CD14-positive monocyte (primary cell): ENCODE data around the gene DOCK6. TPM values are rescaled to one million over a fixed set of nuclear protein-coding genes. Genes with fewer than 3 reads are reported as not detected.

Experiments
- DNase-seq, 3 donors: peaks; one replicate each; pipeline ENCODE4 v3.0.0-alpha.2; 2011 to 2022
- H2AFZ ChIP-seq: 2 replicates; pipeline ENCODE4 v1.6.0; 2012; ENCODE audit warnings: mild to moderate bottlenecking, low read depth, low read length, inconsistent platforms; ENCODE audit not compliant: insufficient read depth, poor library complexity, severe bottlenecking
- H3K27ac ChIP-seq, 2 donors: 1 replicate in 1 of 2; 2 replicates in 1 of 2; pipeline ENCODE4 v1.5.1; 2012 to 2013; ENCODE audit warnings: low read length in 2 of 2, control low read depth in 1 of 2, inconsistent platforms in 1 of 2, low read depth in 1 of 2, mild to moderate bottlenecking in 1 of 2
- H3K27me3 ChIP-seq, 2 donors: one replicate each; pipeline versions ENCODE4 v1.6.0 to v1.6.1; 2011 to 2013; ENCODE audit warnings: low read length in 2 of 2; ENCODE audit not compliant: control insufficient read depth in 2 of 2, insufficient read depth in 2 of 2
- H3K36me3 ChIP-seq, 2 donors: replicated peaks in 1 of 2; 1 replicate in 1 of 2; 2 replicates in 1 of 2; pipeline versions ENCODE4 v1.5.1 to v1.6.1; 2012 to 2013; ENCODE audit warnings: low read length in 2 of 2, control low read depth in 1 of 2, inconsistent platforms in 1 of 2, mild to moderate bottlenecking in 1 of 2; ENCODE audit not compliant: insufficient read depth in 2 of 2, control insufficient read depth in 1 of 2
- H3K4me1 ChIP-seq, 2 donors: 1 replicate in 1 of 2; 2 replicates in 1 of 2; pipeline versions ENCODE4 v1.5.1 to v1.6.1; 2012 to 2013; ENCODE audit warnings: low read length in 2 of 2, control low read depth in 1 of 2, inconsistent platforms in 1 of 2, mild to moderate bottlenecking in 1 of 2, moderate library complexity in 1 of 2; ENCODE audit not compliant: insufficient read depth in 2 of 2, control insufficient read depth in 1 of 2
- H3K4me2 ChIP-seq: replicated peaks from 2 replicates; pipeline ENCODE3; 2012; ENCODE audit warnings: low read length, moderate library complexity, mild to moderate bottlenecking; ENCODE audit not compliant: poor library complexity, severe bottlenecking; ENCODE audit errors: extremely low read depth
- H3K4me3 ChIP-seq, 3 experiments: fragments of 200-600 bp in 1 of 3; sonication (generic) in 1 of 3; replicated peaks in 1 of 3; 1 replicate in 2 of 3; 2 replicates in 1 of 3; pipeline ENCODE4 v1.5.1; 2011 to 2013; ENCODE audit warnings: low read length in 3 of 3, mild to moderate bottlenecking in 3 of 3, control low read depth in 2 of 3, low read depth in 2 of 3, inconsistent platforms in 1 of 3, moderate library complexity in 1 of 3
- H3K79me2 ChIP-seq: 2 replicates; pipeline ENCODE4 v1.6.0; 2012; ENCODE audit warnings: mild to moderate bottlenecking, control low read depth, inconsistent platforms, low read length, moderate library complexity; ENCODE audit not compliant: insufficient read depth
- H3K9ac ChIP-seq: 2 replicates; pipeline ENCODE4 v1.6.0; 2017; ENCODE audit warnings: low read length, mild to moderate bottlenecking; ENCODE audit not compliant: insufficient read depth, poor library complexity, severe bottlenecking
- H3K9me3 ChIP-seq, 2 donors: replicated peaks in 1 of 2; 1 replicate in 1 of 2; 2 replicates in 1 of 2; pipeline versions ENCODE4 v1.5.1 to v1.6.1; 2012 to 2013; ENCODE audit warnings: low read length in 2 of 2, control low read depth in 1 of 2; ENCODE audit not compliant: control insufficient read depth in 1 of 2, insufficient read depth in 1 of 2
- H4K20me1 ChIP-seq: 2 replicates; pipeline ENCODE4 v1.6.0; 2012; ENCODE audit warnings: mild to moderate bottlenecking, low read length, control low read depth, moderate library complexity; ENCODE audit not compliant: insufficient read depth
- H3K27ac Mint-ChIP-seq, 7 donors: one replicate each; pipeline ENCODE4 v1.8.0; 2020; ENCODE audit warnings: mild to moderate bottlenecking in 7 of 7, mixed read lengths in 7 of 7, moderate library complexity in 6 of 7, inconsistent platforms in 2 of 7
- H3K27me3 Mint-ChIP-seq, 3 donors: one replicate each; pipeline ENCODE4 v1.8.0; 2021 to 2022; ENCODE audit warnings: low read depth in 3 of 3, mild to moderate bottlenecking in 3 of 3, mixed read lengths in 3 of 3, moderate library complexity in 3 of 3, inconsistent platforms in 1 of 3
- H3K36me3 Mint-ChIP-seq, 2 donors: one replicate each; pipeline ENCODE4 v1.8.0; 2020; ENCODE audit warnings: mixed read lengths in 2 of 2, inconsistent platforms in 1 of 2, mild to moderate bottlenecking in 1 of 2
- H3K4me1 Mint-ChIP-seq: one replicate; pipeline ENCODE4 v1.8.0; 2020; ENCODE audit warnings: mild to moderate bottlenecking, mixed read lengths
- H3K4me3 Mint-ChIP-seq, 2 donors: one replicate each; pipeline ENCODE4 v1.8.0; 2020; ENCODE audit warnings: mild to moderate bottlenecking in 2 of 2, mixed read lengths in 2 of 2, moderate library complexity in 1 of 2
- H3K9me3 Mint-ChIP-seq, 7 donors: one replicate each; pipeline ENCODE4 v1.8.0; 2020 to 2022; ENCODE audit warnings: mixed read lengths in 7 of 7, mild to moderate bottlenecking in 6 of 7, moderate library complexity in 6 of 7, inconsistent platforms in 2 of 7
- CTCF ChIP-seq: fragments of 200-600 bp; IDR thresholded peaks from one replicate; pipeline ENCODE4 v1.8.0; 2022; ENCODE audit warnings: antibody characterized with exemption, mild to moderate bottlenecking
- WGBS: methylation state at CpG from one replicate; pipeline ENCODE4 v1.1.5; 2013; ENCODE audit warnings: missing lambda C conversion rate; ENCODE audit not compliant: insufficient coverage; 5-methylcytosine and 5-hydroxymethylcytosine counted together
- intact Hi-C, 2 donors: fragments of 100-400 bp; cut with micrococcal nuclease; formaldehyde crosslinking; loops; one replicate each; pipeline versions ENCODE4 v1.15.0 to v1.15.1; 2023
- polyA plus RNA-seq, 3 donors: library from polyadenylated mRNA; depleted of rRNA in 1 of 3; unstranded in 2 of 3; stranded (reverse) in 1 of 3; fragments of 300-500 nt in 2 of 3; fragments of >200 nt in 1 of 3; fragmentation: Illumina TruSeq in 2 of 3; gene quantifications; 1 replicate in 2 of 3; 2 replicates in 1 of 3; pipeline ENCODE4 v1.2.3, GENCODE V29; 2012 to 2021

The DOCK6 gene
- polyA plus RNA-seq, 3 donors = 0.03 to 0.93 (median 0.18) TPM

GRCh38 chr19:11191934-11192333 lies 70.4 kb downstream of the DOCK6 start:
- no peak for TF ChIP-seq CTCF
- Histone ChIP-seq H3K4me1 (peaks cover 15 to 26% of the 10 kb centered on the region in 2 donors), H3K27ac (no peak overlapping the region), H3K4me2 (no peak overlapping the region), H4K20me1 (no peaks in the 10 kb centered on the region), H3K79me2 (no peaks in the 10 kb centered on the region), H2AFZ (no peak overlapping the region), H3K9ac (no peak overlapping the region), H3K36me3 (no peaks in the 10 kb centered on the region), H3K9me3 (peaks cover 0 to 6% of the 10 kb centered on the region in 2 donors), H3K27me3 (peaks cover 0 to 5% of the 10 kb centered on the region in 2 donors), H3K4me3 (no peak overlapping the region)
- H3K27me3 Mint-ChIP-seq = peaks cover 1 to 13% (median 6%) of the 10 kb centered on the region in 3 donors
- H3K9me3 Mint-ChIP-seq = peaks cover 0 to 11% (median 4%) of the 10 kb centered on the region in 7 donors
- WGBS = 81% methylated on average over 4 of the region's 5 CpGs
- no peak for DNase-seq
- H3K4me3 Mint-ChIP-seq = no peak overlapping the region
- H3K27ac Mint-ChIP-seq = no peak overlapping the region
- intact Hi-C loops = no loop called here
- H3K36me3 Mint-ChIP-seq = peaks cover 0 to 3% of the 10 kb centered on the region in 2 donors
- peaks cover 25% of the 10 kb centered on the region for H3K4me1 Mint-ChIP-seq

- no peak overlapping the region for H3K4me3 Mint-ChIP-seq
- 21% methylated on average over 5 of the region's 8 CpGs for WGBS
- peaks cover 10 to 19% of the 10 kb centered on the region in 2 donors for H3K4me1 ChIP-seq
These were observed 71.0 kb downstream of the DOCK6 start for GRCh38 chr19:11191273-11191755.

More at GRCh38 chr19:11191273-11191755, 71.0 kb downstream of the DOCK6 start:
- Mint-ChIP-seq H3K27me3 (peaks cover 1 to 7% (median 6%) of the 10 kb centered on the region in 3 donors), H3K36me3 (peaks cover 0 to 3% of the 10 kb centered on the region in 2 donors), H3K27ac (peak overlapping the region in 1 of 7 donors; percentile 53), H3K9me3 (peaks cover 0 to 11% (median 4%) of the 10 kb centered on the region in 7 donors), H3K4me1 (peaks cover 22% of the 10 kb centered on the region)
- H3K9ac ChIP-seq = no peak overlapping the region
- H3K79me2 ChIP-seq = no peaks in the 10 kb centered on the region
- H4K20me1 ChIP-seq = no peaks in the 10 kb centered on the region
- peak; percentile 10 to 77 (median 26) for DNase-seq
- no peak overlapping the region for H3K27ac ChIP-seq
- TF ChIP-seq CTCF = no peak
- peaks cover 0 to under 1% of the 10 kb centered on the region in 2 donors for H3K27me3 ChIP-seq
- H3K9me3 ChIP-seq = peaks cover 0 to 6% of the 10 kb centered on the region in 2 donors
- H3K4me3 ChIP-seq = no peak overlapping the region
- H2AFZ ChIP-seq = peak overlapping the region; percentile 47
- no peak overlapping the region for H3K4me2 ChIP-seq
- no peaks in the 10 kb centered on the region for H3K36me3 ChIP-seq
- intact Hi-C loops = no loop called here
